ENCODE results near the gene PLS1.

PLS1 gene

DNA sequence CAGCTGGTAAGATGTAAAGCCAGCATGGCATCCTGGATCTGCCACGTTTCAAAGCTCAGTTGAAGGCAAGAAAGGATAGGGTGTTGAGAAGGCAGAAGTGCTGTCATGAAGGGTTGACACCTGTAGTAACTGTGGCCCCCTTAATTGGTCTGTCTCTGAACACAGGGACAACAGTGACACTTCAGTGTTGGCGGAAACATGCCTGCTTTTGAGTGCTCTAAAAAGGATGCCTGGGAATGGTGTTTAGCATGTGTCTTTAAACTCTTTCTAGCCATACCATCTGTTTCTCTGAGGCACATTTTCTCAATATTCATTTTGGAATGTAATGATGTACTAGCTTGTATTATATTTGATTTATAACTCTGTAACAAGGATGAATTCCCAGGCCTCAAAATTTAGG lies 42.1 kb downstream of the PLS1 start:
- no peak for DNase-seq (ENCODE audit: low read depth)

GRCh38 chr3:142641504-142641903 lies 45.3 kb downstream of the PLS1 start:
- no peak for DNase-seq (ENCODE audit: low read depth)

- no peak for DNase-seq (ENCODE audit: low read depth)
These were observed 46.8 kb downstream of the PLS1 start for GRCh38 chr3:142642956-142643355.

DNA sequence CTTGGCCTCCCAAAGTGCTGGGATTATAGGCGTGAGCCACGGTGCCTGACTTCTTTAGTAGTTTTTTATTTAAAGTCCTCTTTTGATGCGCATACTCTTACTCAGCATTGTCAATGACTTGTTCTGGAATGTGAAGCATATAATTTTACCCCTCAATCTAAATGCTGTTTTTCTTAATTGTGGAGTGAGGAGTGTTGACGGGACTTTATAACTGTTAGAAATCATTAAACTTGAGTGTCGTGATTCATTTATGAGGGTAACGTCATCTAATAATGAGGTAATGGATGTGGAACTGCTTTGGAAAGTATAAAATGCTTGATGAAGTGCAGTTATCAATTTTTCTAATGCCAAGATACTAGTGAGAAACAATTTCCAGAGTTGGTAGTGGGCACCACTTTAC lies 48.3 kb downstream of the PLS1 start:
- DNase-seq (ENCODE audit: low read depth): no peak

DNA sequence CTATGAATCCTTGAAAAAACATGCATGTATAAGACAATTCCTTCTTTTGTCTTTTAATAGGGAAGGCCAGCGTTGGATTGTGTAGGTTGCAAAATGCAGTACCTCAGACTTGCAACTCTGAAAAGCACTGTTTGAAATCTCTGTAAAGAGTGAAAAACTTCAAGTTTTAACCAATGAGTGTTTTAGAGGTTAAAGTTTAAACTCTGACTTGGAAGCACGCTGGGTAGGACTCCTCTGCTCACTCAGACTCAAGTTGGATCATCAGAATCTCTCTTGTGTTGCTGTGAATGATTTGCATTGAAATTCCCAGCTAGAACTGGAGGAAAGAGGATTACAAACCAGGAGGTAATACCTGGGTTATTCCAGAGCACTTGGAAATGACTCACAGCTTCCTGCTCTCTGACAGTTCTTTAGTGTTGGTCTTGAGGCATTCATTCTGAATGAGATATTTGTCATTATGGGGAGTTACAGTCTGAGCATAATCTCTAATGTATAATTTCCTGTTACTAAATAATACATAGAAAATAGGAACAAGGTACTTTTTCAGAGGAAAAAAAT lies 49.1 kb downstream of the PLS1 start:
- DNase-seq (ENCODE audit: low read depth): peak; percentile 76

GRCh38 chr3:142646020-142646785 lies 50.0 kb downstream of the PLS1 start:
- DNase-seq (ENCODE audit: low read depth): no peak

DNA sequence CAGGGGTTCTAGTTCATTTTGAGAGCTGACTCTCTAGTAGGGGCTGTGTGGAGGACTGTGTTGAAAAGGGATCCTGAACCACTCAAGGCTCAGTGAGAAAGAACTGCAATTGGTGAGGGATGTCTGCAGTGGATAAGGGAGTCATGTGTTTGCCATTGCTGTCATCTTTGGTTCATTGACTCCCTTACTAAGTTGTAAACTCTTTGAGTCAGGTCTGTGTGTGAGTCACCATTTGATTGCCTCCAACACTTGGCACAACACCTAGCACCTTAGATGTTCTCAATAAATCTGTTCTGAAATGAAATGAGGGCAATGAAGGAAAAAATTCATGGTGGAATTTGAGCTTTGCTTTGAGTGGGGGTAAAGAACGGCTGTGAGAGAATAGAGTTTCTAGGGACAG lies 51.7 kb downstream of the PLS1 start:
- peak; percentile 56 for DNase-seq (ENCODE audit: low read depth)

DNA sequence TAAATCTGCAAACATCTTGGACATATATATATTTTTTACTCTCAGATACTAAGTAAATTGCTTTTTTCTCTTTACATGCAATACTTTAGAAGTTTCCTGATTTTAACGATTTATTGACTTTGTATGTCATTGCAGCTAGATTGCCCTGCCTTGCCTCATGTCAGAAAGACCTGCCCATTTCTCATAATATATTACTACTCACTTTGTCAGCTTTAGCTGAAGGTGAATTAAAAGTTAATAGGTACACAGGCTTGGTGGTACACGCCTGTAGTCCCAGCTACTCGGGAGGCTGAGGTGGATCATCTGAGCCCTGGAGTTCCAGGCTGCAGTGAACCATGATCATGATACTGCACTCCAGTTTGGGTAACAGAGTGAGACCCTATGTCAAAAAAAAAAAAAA lies 52.8 kb downstream of the PLS1 start:
- DNase-seq (ENCODE audit: low read depth): no peak

DNA sequence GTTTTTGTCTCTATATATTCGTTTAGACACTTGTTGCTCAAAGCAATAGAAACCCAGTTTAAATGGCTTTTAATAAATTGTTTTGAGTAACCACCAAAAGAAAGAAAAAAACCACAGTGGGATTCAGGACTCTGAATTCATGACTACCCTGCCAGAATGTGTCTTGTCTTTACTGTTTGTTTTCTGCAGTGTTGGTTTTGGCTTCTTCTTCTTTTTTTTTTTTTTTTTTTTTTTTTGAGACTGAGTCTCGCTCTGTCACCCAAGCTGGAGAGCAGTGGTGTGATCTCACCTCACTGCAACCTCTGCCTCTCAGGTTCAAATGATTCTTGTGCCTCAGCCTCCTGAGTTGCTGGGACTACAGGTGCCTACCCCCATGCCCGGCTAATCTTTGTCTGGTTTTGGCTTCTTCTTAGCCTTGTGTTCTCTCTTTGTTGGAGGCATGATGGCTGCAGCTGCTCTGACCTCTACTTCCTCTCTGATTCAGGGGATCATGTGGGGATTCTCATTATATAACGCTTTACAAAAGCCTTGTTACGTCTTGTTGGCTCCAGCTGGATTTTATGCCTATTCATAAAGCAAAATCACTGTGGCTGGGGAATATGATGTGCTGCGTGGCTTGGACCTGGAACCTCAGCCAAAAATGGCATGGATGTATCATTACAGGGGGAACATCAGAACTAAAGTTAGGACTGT lies 54.0 kb downstream of the PLS1 start:
- peak; percentile 20 for DNase-seq (ENCODE audit: low read depth)

GRCh38 chr3:142651711-142652110 lies 55.5 kb downstream of the PLS1 start:
- peak; percentile 17 for DNase-seq (ENCODE audit: low read depth)

DNA sequence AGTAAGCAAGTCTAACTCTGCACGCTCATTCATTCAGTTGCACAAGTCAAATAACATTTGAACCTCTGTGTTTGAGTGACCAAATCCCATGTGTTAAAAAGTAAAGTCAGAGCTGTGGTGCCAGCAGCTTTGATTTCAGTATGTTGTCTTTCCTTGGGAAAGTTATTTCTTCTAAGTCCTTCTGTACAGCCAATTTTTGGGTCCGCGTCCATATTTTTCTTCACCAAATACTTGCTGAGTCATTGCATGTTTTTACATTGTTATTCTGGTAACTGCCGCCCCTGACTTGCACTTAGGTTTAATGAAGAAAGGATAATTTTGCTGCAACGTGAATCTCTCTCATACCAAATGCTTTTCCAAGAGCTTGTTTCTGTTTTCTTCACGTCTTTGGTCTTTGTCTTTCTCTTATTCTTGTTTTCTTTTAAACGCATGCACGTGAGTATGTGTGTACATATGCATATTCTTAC lies 56.7 kb downstream of the PLS1 start:
- DNase-seq (ENCODE audit: low read depth): no peak

DNA sequence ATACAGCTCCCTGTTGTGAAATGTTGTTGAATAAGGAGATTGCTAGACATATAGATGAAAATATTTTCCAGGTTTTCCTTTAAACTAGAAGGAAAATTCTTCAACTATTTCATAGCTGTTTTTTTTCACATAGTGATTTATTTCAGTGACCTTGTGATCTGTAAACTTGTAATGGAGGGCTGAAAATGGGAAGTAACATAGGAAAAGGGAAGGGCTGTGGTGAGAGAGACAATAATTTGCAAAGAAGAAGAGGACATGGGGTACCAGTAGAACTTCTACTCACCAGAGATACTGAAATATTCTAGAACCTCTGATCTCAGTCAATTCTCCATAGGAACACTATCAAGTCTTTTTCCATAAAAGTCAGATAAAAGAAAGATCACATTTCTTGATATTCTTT lies 60.4 kb downstream of the PLS1 start:
- DNase-seq (ENCODE audit: low read depth): no peak

GRCh38 chr3:142657033-142657432 lies 60.8 kb downstream of the PLS1 start:
- DNase-seq (ENCODE audit: low read depth): no peak

DNA sequence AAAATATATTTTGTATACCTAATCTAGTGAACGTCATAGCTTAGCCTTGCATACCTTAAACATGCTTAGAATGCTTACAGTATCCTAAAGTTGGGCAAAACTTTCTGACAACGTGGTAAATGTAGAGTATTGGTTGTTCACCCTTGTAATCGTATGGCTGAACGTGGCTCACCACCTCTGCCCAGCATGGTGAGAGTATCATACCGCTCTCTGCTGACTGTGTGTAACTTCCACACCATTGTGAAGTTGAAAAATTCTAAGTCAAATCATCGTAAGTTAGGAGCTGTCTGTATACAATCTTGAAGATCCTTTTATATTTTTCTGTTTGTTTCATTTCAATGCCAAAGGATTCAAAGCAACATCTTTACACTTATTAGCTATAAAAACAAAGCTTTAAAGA lies 64.2 kb downstream of the PLS1 start:
- DNase-seq (ENCODE audit: low read depth): no peak

- no peak for DNase-seq (ENCODE audit: low read depth)
These were observed 64.7 kb downstream of the PLS1 start for GRCh38 chr3:142660893-142661292.

GRCh38 chr3:142663865-142664264 lies 67.7 kb downstream of the PLS1 start:
- no peak for DNase-seq (ENCODE audit: low read depth)

GRCh38 chr3:142664311-142664710 lies 68.1 kb downstream of the PLS1 start:
- no peak for DNase-seq (ENCODE audit: low read depth)

- no peak for DNase-seq (ENCODE audit: low read depth)
These were observed 68.6 kb downstream of the PLS1 start for GRCh38 chr3:142664819-142665218.

- no peak for DNase-seq (ENCODE audit: low read depth)
These were observed 73.9 kb downstream of the PLS1 start for GRCh38 chr3:142670120-142670519.

DNA sequence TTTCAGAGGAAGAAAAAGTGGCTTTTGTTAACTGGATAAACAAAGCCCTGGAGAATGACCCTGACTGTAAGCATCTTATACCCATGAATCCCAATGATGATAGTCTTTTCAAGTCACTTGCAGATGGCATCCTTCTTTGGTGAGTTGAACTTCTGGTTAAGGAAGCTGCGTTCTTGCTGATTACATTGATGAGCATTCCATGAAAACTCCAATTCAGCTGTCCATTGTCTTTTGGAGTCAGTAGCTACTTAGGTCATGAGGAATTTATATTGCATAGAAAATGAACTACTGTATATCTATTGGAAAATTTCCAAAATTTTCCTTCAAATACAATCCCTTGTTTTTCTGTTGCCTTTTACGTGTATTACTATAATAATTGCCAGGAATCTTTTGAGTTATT lies 80.0 kb downstream of the PLS1 start:
- DNase-seq (ENCODE audit: low read depth): no peak

GRCh38 chr3:142680710-142681109 lies 84.5 kb downstream of the PLS1 start:
- DNase-seq (ENCODE audit: low read depth): no peak

- DNase-seq (ENCODE audit: low read depth): no peak
These were observed 94.4 kb downstream of the PLS1 start for GRCh38 chr3:142690613-142691012.

DNA sequence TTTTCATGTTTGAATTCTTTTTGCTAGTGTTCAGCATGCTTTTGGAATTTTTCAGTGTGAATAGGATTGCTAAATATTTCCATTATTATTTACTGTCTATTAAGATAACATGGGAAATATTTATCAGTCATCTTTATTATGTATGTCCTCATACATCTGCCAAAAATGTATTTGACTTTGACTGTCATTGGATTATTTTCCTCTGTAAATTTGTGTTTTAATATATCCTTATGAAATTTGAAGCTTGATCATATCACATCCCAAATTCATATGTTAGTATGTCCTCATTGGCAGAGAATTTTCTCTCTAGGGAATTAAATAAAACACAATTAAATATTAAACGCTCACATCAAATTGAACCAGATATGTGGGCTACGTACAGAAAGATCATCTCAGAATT lies 95.3 kb downstream of the PLS1 start:
- no peak for DNase-seq (ENCODE audit: low read depth)

All from iris pigment epithelial cell (primary cell).